Activated T-helper 1 cell treated with anti-CD3 and anti-CD28 coated beads, Interleukin-12 subunit alpha, Interleukin-12 subunit beta, Interleukin-2, Interleukin-4 antibody, amounts not matched to agents 30 ng/mL and 10 ng/mL and 1 ng/mL, durations not matched to agents 14 hours and 24 hours and 36 hours (primary cell): ENCODE results near the gene EMID1. TPM values are rescaled to one million over a fixed set of nuclear protein-coding genes. Genes with fewer than 3 reads are reported as not detected.
"Not testable (repeated sequence)": the region's sequence is repeated elsewhere in the genome, so short reads cannot be mapped to it uniquely, and the experiment has no call there.

Experiments used
- DNase-seq: peaks from one replicate; pipeline ENCODE4 v3.0.0; 2021; ENCODE audit warnings: low spot score
- H3K27ac Mint-ChIP-seq: one replicate; pipeline ENCODE4 v1.8.0; 2021; ENCODE audit warnings: mild to moderate bottlenecking, mixed read lengths
- H3K27me3 Mint-ChIP-seq: one replicate; pipeline ENCODE4 v1.8.0; 2022; ENCODE audit warnings: mild to moderate bottlenecking, moderate library complexity, mixed read lengths; ENCODE audit not compliant: insufficient read depth
- H3K36me3 Mint-ChIP-seq: one replicate; pipeline ENCODE4 v1.8.0; 2021; ENCODE audit warnings: low read depth, mixed read lengths
- H3K4me1 Mint-ChIP-seq: one replicate; pipeline ENCODE4 v1.8.0; 2021; ENCODE audit warnings: low read depth, mixed read lengths
- H3K4me3 Mint-ChIP-seq: one replicate; pipeline ENCODE4 v1.8.0; 2021; ENCODE audit warnings: mild to moderate bottlenecking, moderate library complexity, mixed read lengths
- H3K9me3 Mint-ChIP-seq: one replicate; pipeline ENCODE4 v1.8.0; 2021; ENCODE audit warnings: mixed read lengths
- intact Hi-C: fragments of 100-400 bp; cut with micrococcal nuclease; formaldehyde crosslinking; loops from one replicate; pipeline ENCODE4 v1.15.1; 2024
- total RNA-seq: library from RNA; stranded (reverse); gene quantifications from 2 replicates; pipeline ENCODE4 v1.2.3, GENCODE V29; 2022

The EMID1 gene
- total RNA-seq, 1 donor from 2014 or later: not detected

- Mint-ChIP-seq H3K27me3 (peaks cover 4% of the 10 kb centered on the region), H3K9me3 (no peaks in the 10 kb centered on the region), H3K36me3 (no peaks in the 10 kb centered on the region), H3K27ac (no peak overlapping the region), H3K4me3 (no peak overlapping the region), H3K4me1 (no peaks in the 10 kb centered on the region)
- DNase-seq: no peak
- intact Hi-C loops: no loop called here
Measured at GRCh38 chr22:29218758-29219408, 13.2 kb downstream of the EMID1 start.

GRCh38 chr22:29219409-29219782, 13.7 kb downstream of the EMID1 start:
- H3K4me3 Mint-ChIP-seq, H3K36me3 Mint-ChIP-seq, intact Hi-C loops, DNase-seq, H3K9me3 Mint-ChIP-seq, H3K27ac Mint-ChIP-seq, H3K27me3 Mint-ChIP-seq, H3K4me1 Mint-ChIP-seq: not testable (repeated sequence)

- no peak for DNase-seq
- no peaks in the 10 kb centered on the region for H3K9me3 Mint-ChIP-seq
- H3K27me3 Mint-ChIP-seq: no peaks in the 10 kb centered on the region
- H3K27ac Mint-ChIP-seq: no peak overlapping the region
- no peaks in the 10 kb centered on the region for H3K4me1 Mint-ChIP-seq
- no peaks in the 10 kb centered on the region for H3K36me3 Mint-ChIP-seq
- intact Hi-C loops: no loop called here
- H3K4me3 Mint-ChIP-seq: no peak overlapping the region
Measured at GRCh38 chr22:29219881-29220670, 14.4 kb downstream of the EMID1 start.

- DNase-seq: no peak
- no peak overlapping the region for H3K4me3 Mint-ChIP-seq
- H3K27ac Mint-ChIP-seq: no peak overlapping the region
- H3K27me3 Mint-ChIP-seq: peaks cover 2% of the 10 kb centered on the region
- intact Hi-C loops: no loop called here
- no peaks in the 10 kb centered on the region for H3K4me1 Mint-ChIP-seq
- H3K36me3 Mint-ChIP-seq: no peaks in the 10 kb centered on the region
- no peaks in the 10 kb centered on the region for H3K9me3 Mint-ChIP-seq
Measured at GRCh38 chr22:29224121-29224858, 18.6 kb downstream of the EMID1 start.

- Mint-ChIP-seq H3K4me3 (no peak overlapping the region), H3K27me3 (peaks cover 2% of the 10 kb centered on the region)
Measured at GRCh38 chr22:29224859-29225410, 19.2 kb downstream of the EMID1 start.

GRCh38 chr22:29225422-29226090, 19.9 kb downstream of the EMID1 start:
- no peaks in the 10 kb centered on the region for H3K4me1 Mint-ChIP-seq
- no peak for DNase-seq
- H3K4me3 Mint-ChIP-seq: no peak overlapping the region
- peaks cover 2% of the 10 kb centered on the region for H3K27me3 Mint-ChIP-seq
- intact Hi-C loops: no loop called here
- H3K9me3 Mint-ChIP-seq: no peaks in the 10 kb centered on the region
- H3K27ac Mint-ChIP-seq: no peak overlapping the region
- no peaks in the 10 kb centered on the region for H3K36me3 Mint-ChIP-seq

More at GRCh38 chr22:29224859-29225410, 19.2 kb downstream of the EMID1 start:
- H3K9me3 Mint-ChIP-seq: no peaks in the 10 kb centered on the region
- H3K36me3 Mint-ChIP-seq: no peaks in the 10 kb centered on the region
- H3K4me1 Mint-ChIP-seq: no peaks in the 10 kb centered on the region
- H3K27ac Mint-ChIP-seq: no peak overlapping the region
- no peak for DNase-seq
- intact Hi-C loops: no loop called here

- DNase-seq: no peak
Measured at GRCh38 chr22:29226351-29226981, 20.8 kb downstream of the EMID1 start.

GRCh38 chr22:29230972-29231875, 25.5 kb downstream of the EMID1 start:
- Mint-ChIP-seq H3K27ac (no peak overlapping the region), H3K36me3 (no peaks in the 10 kb centered on the region), H3K27me3 (peaks cover 2% of the 10 kb centered on the region), H3K4me1 (no peaks in the 10 kb centered on the region), H3K4me3 (no peak overlapping the region), H3K9me3 (peaks cover 5% of the 10 kb centered on the region)
- intact Hi-C loops: no loop called here
- no peak for DNase-seq

More at GRCh38 chr22:29226351-29226981, 20.8 kb downstream of the EMID1 start:
- intact Hi-C loops: no loop called here
- H3K4me1 Mint-ChIP-seq: no peaks in the 10 kb centered on the region
- H3K9me3 Mint-ChIP-seq: no peaks in the 10 kb centered on the region
- peaks cover 2% of the 10 kb centered on the region for H3K27me3 Mint-ChIP-seq
- no peak overlapping the region for H3K27ac Mint-ChIP-seq
- H3K4me3 Mint-ChIP-seq: no peak overlapping the region
- H3K36me3 Mint-ChIP-seq: no peaks in the 10 kb centered on the region

- intact Hi-C loops: no loop called here
Measured at GRCh38 chr22:29231971-29232959, 26.6 kb downstream of the EMID1 start.

GRCh38 chr22:29233277-29233877, 27.7 kb downstream of the EMID1 start:
- intact Hi-C loops: no loop called here
- no peaks in the 10 kb centered on the region for H3K4me1 Mint-ChIP-seq
- no peaks in the 10 kb centered on the region for H3K27me3 Mint-ChIP-seq
- H3K27ac Mint-ChIP-seq: no peak overlapping the region
- H3K9me3 Mint-ChIP-seq: peaks cover 5% of the 10 kb centered on the region
- no peak for DNase-seq
- H3K36me3 Mint-ChIP-seq: no peaks in the 10 kb centered on the region
- no peak overlapping the region for H3K4me3 Mint-ChIP-seq

More at GRCh38 chr22:29231971-29232959, 26.6 kb downstream of the EMID1 start:
- no peak overlapping the region for H3K27ac Mint-ChIP-seq
- H3K4me1 Mint-ChIP-seq: no peaks in the 10 kb centered on the region
- H3K27me3 Mint-ChIP-seq: no peaks in the 10 kb centered on the region
- H3K36me3 Mint-ChIP-seq: no peaks in the 10 kb centered on the region
- no peak for DNase-seq
- H3K9me3 Mint-ChIP-seq: peaks cover 5% of the 10 kb centered on the region
- no peak overlapping the region for H3K4me3 Mint-ChIP-seq
